Transverse colon (tissue), 4 donors: Measurements from ENCODE around the gene BCAR3. TPM values are rescaled to one million over a fixed set of nuclear protein-coding genes. Genes with fewer than 3 reads are reported as not detected.

Experiments
- DNase-seq: peaks from one replicate; pipeline ENCODE4 v3.0.0-alpha.2; 2019
- H3K27ac ChIP-seq, 4 donors: fragments of 200-600 bp; sonication (generic); 2 replicates each; pipeline ENCODE4 v1.5.1; 2016 to 2018; ENCODE audit warnings: inconsistent platforms in 4 of 4
- H3K27me3 ChIP-seq: fragments of 200-600 bp; sonication (generic); 2 replicates; pipeline ENCODE4 v1.5.1; 2017; ENCODE audit warnings: inconsistent platforms
- H3K36me3 ChIP-seq, 4 donors: fragments of 200-600 bp; sonication (generic); 2 replicates each; pipeline ENCODE4 v1.5.1; 2017 to 2019; ENCODE audit warnings: inconsistent platforms in 4 of 4
- H3K4me1 ChIP-seq, 4 donors: fragments of 200-600 bp; sonication (generic); 2 replicates each; pipeline ENCODE4 v1.5.1; 2017 to 2020; ENCODE audit warnings: inconsistent platforms in 4 of 4
- H3K4me3 ChIP-seq, 4 donors: fragments of 200-600 bp; sonication (generic); 1 replicate in 1 of 4; 2 replicates in 3 of 4; pipeline versions ENCODE4 v1.5.1 to v1.6.1; 2017 to 2019; ENCODE audit warnings: inconsistent platforms in 4 of 4
- H3K9me3 ChIP-seq, 2 donors: fragments of 200-600 bp; sonication (generic); 2 replicates each; pipeline ENCODE4 v1.5.1; 2017 to 2019; ENCODE audit warnings: inconsistent platforms in 2 of 2
- EP300 ChIP-seq: sonication (generic); formaldehyde crosslinking; IDR thresholded peaks from one replicate; pipeline ENCODE4 v1.6.1; 2017; ENCODE audit warnings: antibody characterized with exemption, low read depth
- POLR2A ChIP-seq: fragments of 450-650 bp; IDR thresholded peaks from one replicate; pipeline ENCODE4 v1.6.1; 2016; ENCODE audit warnings: antibody characterized with exemption, mild to moderate bottlenecking, moderate library complexity
- POLR2AphosphoS5 ChIP-seq, 3 donors: sonication (generic); formaldehyde crosslinking; IDR thresholded peaks; one replicate each; pipeline ENCODE4 v1.6.1; 2016; ENCODE audit warnings: antibody characterized with exemption in 3 of 3
- WGBS, 2 donors: methylation state at CpG; one replicate each; pipeline ENCODE4 v1.1.5; 2018; ENCODE audit warnings: low coverage in 1 of 2; 5-methylcytosine and 5-hydroxymethylcytosine counted together
- in situ Hi-C, 4 donors: fragments of 200-750 bp; cut with MboI; loops; one replicate each; pipeline versions ENCODE4 v1.15.0 to v1.15.1; 2017; ENCODE audit warnings: low sequenced_read_pairs in 3 of 4, low pct_ligation_motif_present in 1 of 4, low pct_unique_long_range_greater_than_20kb in 1 of 4
- intact Hi-C: fragments of 100-400 bp; cut with DNase I; formaldehyde crosslinking; loops from one replicate; pipeline ENCODE4 v1.15.1; 2023; ENCODE audit warnings: low total_unique reads
- total RNA-seq, 4 donors: library from RNA; depleted of rRNA; stranded (reverse); fragments of >200 nt; gene quantifications; one replicate each; pipeline ENCODE4 v1.1.0, GENCODE V29; 2016
- TF ChIP-seq, protein P1 (sequence below), 5 experiments: fragments of 200-600 bp in 3 of 5; fragments of 450-650 bp in 2 of 5; sonication (generic) in 3 of 5; IDR thresholded peaks; 1 replicate in 2 of 5; 2 replicates in 3 of 5; pipeline ENCODE4 v1.5.1; 2016 to 2017; ENCODE audit warnings: antibody characterized with exemption in 5 of 5, inconsistent platforms in 3 of 5, mild to moderate bottlenecking in 2 of 5, moderate library complexity in 1 of 5

The BCAR3 gene
- total RNA-seq, 4 donors from 2014 or later, result 12.3 to 71.7 (median 40.5) TPM

DNA sequence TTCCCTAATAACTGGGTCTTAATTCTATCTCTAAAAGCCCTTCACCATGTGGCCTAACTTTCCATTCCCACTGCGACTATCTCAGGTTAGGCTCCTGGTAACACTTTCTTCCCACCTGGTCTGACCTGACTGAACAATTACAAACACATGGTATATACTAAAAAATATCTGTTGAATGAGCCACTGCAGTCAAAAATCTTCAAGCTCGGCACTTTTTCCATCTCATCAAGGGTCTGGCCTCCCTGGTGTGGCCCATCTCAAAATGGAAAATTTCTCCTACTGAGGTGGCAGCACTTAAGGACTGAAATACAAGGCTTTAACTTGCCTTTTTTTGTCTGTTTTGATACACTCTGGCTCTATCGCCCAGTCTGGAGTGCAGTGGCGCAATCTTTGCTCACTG, 48.3 kb downstream of the BCAR3 start:
- intact Hi-C loops (no loop called here), in situ Hi-C loops (loop anchor here in 2 of 4 donors (10.0 kb wide), 2 partner anchors 171 to 181 kb away; no protein-coding TSS in a partner anchor)
- Histone ChIP-seq H3K9me3 (no peaks in the 10 kb centered on the region), H3K4me3 (no peak overlapping the region), H3K36me3 (no peaks in the 10 kb centered on the region), H3K27me3 (no peaks in the 10 kb centered on the region), H3K4me1 (peaks cover 0 to 4% (median 0%) of the 10 kb centered on the region in 4 donors), H3K27ac (no peak overlapping the region)
- WGBS, 2 donors, result 82 to 95% methylated on average over 3 to 4 of the region's 4 CpGs
- no peak for DNase-seq
- TF ChIP-seq EP300 (no peak), POLR2A (no peak), POLR2AphosphoS5 (IDR thresholded peaks at IDR 0.05) (no peak)
- TF ChIP-seq, protein P1, sequence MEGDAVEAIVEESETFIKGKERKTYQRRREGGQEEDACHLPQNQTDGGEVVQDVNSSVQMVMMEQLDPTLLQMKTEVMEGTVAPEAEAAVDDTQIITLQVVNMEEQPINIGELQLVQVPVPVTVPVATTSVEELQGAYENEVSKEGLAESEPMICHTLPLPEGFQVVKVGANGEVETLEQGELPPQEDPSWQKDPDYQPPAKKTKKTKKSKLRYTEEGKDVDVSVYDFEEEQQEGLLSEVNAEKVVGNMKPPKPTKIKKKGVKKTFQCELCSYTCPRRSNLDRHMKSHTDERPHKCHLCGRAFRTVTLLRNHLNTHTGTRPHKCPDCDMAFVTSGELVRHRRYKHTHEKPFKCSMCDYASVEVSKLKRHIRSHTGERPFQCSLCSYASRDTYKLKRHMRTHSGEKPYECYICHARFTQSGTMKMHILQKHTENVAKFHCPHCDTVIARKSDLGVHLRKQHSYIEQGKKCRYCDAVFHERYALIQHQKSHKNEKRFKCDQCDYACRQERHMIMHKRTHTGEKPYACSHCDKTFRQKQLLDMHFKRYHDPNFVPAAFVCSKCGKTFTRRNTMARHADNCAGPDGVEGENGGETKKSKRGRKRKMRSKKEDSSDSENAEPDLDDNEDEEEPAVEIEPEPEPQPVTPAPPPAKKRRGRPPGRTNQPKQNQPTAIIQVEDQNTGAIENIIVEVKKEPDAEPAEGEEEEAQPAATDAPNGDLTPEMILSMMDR (IDR thresholded peaks at IDR 0.05), result no peak

DNA sequence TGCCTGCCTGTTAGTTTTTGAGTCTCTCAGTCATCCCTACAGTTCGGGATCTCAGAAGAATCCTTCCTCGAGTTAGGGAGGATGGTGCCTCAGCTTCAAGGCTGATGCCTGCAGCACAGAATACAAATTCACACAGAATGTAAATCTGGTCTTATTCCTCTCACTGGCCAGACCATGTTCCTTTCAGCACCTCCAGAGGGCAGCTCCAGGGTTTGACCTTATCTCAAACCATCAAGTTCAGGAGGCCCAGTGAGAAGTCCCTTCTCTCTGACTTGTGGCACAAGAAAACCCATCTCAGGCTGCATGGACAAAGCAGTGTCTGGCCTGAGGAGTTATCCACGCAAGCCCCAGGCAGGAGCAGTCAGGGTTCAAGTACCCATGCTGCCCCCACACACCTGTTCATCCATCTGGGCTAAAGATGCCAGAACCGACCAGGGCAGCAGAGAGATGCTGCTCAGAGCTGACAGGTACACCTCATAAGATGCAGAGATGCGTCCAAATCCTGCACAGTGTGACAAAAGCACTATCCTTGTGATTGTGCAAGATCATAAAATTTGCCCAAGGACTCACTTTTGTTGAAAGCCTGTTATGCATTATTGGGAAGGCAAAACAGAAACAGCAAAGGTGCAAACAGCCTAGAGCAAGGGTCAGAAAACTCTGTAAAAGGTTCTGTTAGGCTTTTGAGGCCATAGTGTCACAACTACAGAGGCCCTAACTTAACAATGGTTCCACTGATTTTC, 49.8 kb downstream of the BCAR3 start:
- WGBS, 2 donors, result 60 to 88% methylated on average over 1 to 5 of the region's 5 CpGs
- TF ChIP-seq EP300 (no peak), POLR2A (no peak)
- TF ChIP-seq, protein P1 (IDR thresholded peaks at IDR 0.05), result peak in 2 of 5 experiments; percentile 13 to 20
- no peaks in the 10 kb centered on the region for H3K36me3 ChIP-seq
- no peaks in the 10 kb centered on the region for H3K27me3 ChIP-seq
- in situ Hi-C loops (loop anchor here in 2 of 4 donors (10.0 kb wide), 2 partner anchors 173 to 183 kb away; no protein-coding TSS in a partner anchor), intact Hi-C loops (no loop called here)
- H3K27ac ChIP-seq, result no peak overlapping the region
- H3K9me3 ChIP-seq, result no peaks in the 10 kb centered on the region
- DNase-seq, result no peak
- peaks cover 0 to 7% (median 0%) of the 10 kb centered on the region in 4 donors for H3K4me1 ChIP-seq
- no peak overlapping the region for H3K4me3 ChIP-seq

DNA sequence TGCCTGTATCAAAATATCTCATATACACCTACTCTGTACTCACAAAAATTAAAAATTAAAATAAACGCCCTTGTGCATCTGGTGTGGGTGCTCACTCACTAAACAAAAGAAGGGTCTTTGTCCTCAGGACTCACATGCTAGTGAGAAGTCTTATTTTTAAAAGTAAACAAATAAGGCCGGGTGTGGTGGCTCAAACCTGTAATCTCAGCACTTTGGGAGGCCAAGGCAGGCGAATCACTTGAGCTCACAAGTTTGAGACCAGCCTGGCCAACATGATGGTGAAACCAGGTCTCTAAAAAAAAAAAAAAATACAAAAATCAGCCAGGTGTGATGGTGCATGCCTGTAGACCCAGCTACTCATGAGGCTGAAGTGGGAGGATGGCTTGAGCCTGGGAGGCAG, 51.5 kb downstream of the BCAR3 start:
- TF ChIP-seq, protein P1 (IDR thresholded peaks at IDR 0.05), result no peak
- TF ChIP-seq EP300, result no peak
- no peak for TF ChIP-seq POLR2A
- TF ChIP-seq POLR2AphosphoS5 (IDR thresholded peaks at IDR 0.05), result no peak
- no peaks in the 10 kb centered on the region for H3K36me3 ChIP-seq
- H3K4me1 ChIP-seq, result peaks cover 0 to 10% (median 0%) of the 10 kb centered on the region in 4 donors
- no peaks in the 10 kb centered on the region for H3K9me3 ChIP-seq
- H3K27me3 ChIP-seq, result no peaks in the 10 kb centered on the region
- H3K4me3 ChIP-seq, result no peak overlapping the region
- intact Hi-C loops, result no loop called here
- no peak for DNase-seq
- in situ Hi-C loops, result loop anchor here in 2 of 4 donors (10.0 kb wide), 2 partner anchors 175 to 185 kb away; no protein-coding TSS in a partner anchor
- 86 to 88% methylated on average over 3 of the region's 3 CpGs for WGBS, 2 donors
- H3K27ac ChIP-seq, result no peak overlapping the region

DNA sequence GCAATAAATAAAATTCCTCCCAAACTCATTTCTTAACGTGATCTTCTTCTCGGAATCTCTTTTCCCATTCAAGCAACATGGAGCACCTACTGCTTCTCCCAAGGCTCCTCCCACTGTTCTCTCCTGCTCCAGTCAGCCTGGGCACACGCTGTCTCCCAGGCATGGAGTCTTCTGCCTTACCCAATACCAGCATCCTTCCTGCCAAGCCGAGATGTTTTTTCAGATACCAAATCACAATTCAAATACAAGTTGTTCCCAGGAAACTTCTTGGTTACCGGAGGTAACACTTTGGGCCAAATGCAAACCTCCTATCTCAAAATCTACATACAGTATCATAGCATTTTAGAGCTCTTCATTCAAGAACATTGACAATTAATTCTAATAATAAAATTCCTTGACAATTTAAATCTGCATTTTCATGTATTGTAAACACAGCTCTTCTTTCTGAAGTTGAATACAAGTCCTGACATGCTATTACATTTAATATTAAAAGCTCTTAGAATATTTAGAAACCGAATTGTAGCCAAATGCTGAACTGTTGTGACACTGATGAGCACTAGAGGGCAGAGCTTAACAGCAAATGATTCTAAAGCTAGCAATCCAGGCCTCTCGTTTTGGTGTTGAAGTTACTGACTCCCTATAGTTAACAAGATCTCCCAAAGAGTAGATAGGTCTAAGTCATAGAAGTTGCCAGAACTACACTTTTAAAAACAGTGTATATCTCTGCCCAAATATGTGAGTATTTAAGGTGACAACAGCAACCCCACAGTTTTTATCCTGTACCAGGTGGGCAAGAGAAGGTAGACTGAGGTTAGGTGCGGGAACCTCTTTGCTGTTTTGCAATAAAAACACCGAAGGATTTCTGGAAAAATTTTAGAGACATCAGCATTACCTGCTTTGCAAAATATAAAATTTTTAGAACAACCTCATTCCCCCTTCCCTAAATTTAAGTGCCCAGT, 52.3 kb downstream of the BCAR3 start:
- WGBS, 2 donors, result 60 to 62% methylated on average over 8 to 9 of the region's 9 CpGs
- peaks cover 0 to 10% (median 0%) of the 10 kb centered on the region in 4 donors for H3K4me1 ChIP-seq
- TF ChIP-seq, protein P1 (IDR thresholded peaks at IDR 0.05), result peak; percentile 74 to 90 (median 84)
- no peak for TF ChIP-seq EP300
- H3K27me3 ChIP-seq, result no peaks in the 10 kb centered on the region
- peak; percentile 30 for DNase-seq
- in situ Hi-C loops, result loop anchor here in 3 of 4 donors (10.0 kb wide), 4 partner anchors 175 to 205 kb away; partner anchors contain the start of gene FNBP1L (in 1 of the 3)
- H3K9me3 ChIP-seq, result no peaks in the 10 kb centered on the region
- H3K27ac ChIP-seq, result no peak overlapping the region
- no peak overlapping the region for H3K4me3 ChIP-seq
- H3K36me3 ChIP-seq, result no peaks in the 10 kb centered on the region
- intact Hi-C loops, result loop anchor here (1.0 to 10.0 kb wide), 2 partner anchors 185 to 215 kb away; no protein-coding TSS in a partner anchor
